Measurements from ENCODE around the gene GRIK2. TPM values are rescaled to one million over a fixed set of nuclear protein-coding genes. Genes with fewer than 3 reads are reported as not detected.

GRIK2 gene
- total RNA-seq, 3 donors from 2014 or later (not counting 1 experiment from before 2014, with no cell fraction given): not detected

GRCh38 chr6:101937108-101937507, 543.6 kb downstream of the GRIK2 start:
- intact Hi-C loops (cut with micrococcal nuclease): no loop called here
- Histone ChIP-seq H3K9me3 (ENCODE audit: control insufficient read depth, insufficient read depth, low read length) (no peaks in the 10 kb centered on the region), H3K27ac (ENCODE audit: low read length) (no peak overlapping the region), H3K36me3 (ENCODE audit: control insufficient read depth, insufficient read depth, low read length) (no peaks in the 10 kb centered on the region), H3K4me1 (ENCODE audit: control insufficient read depth, insufficient read depth, low read length) (no peaks in the 10 kb centered on the region), H3K27me3 (ENCODE audit: control insufficient read depth, insufficient read depth, low read length) (no peaks in the 10 kb centered on the region), H3K4me3 (ENCODE audit: low read length) (no peak overlapping the region)
- TF ChIP-seq, protein P1, sequence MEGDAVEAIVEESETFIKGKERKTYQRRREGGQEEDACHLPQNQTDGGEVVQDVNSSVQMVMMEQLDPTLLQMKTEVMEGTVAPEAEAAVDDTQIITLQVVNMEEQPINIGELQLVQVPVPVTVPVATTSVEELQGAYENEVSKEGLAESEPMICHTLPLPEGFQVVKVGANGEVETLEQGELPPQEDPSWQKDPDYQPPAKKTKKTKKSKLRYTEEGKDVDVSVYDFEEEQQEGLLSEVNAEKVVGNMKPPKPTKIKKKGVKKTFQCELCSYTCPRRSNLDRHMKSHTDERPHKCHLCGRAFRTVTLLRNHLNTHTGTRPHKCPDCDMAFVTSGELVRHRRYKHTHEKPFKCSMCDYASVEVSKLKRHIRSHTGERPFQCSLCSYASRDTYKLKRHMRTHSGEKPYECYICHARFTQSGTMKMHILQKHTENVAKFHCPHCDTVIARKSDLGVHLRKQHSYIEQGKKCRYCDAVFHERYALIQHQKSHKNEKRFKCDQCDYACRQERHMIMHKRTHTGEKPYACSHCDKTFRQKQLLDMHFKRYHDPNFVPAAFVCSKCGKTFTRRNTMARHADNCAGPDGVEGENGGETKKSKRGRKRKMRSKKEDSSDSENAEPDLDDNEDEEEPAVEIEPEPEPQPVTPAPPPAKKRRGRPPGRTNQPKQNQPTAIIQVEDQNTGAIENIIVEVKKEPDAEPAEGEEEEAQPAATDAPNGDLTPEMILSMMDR (IDR thresholded peaks at IDR 0.05): no peak
- 100% methylated on average over 1 of the region's 1 CpG for WGBS (ENCODE audit: insufficient coverage)
- no peaks in the 10 kb centered on the region for H3K4me1 Mint-ChIP-seq
- H3K9me3 Mint-ChIP-seq: peaks cover 11 to 20% of the 10 kb centered on the region in 2 donors
- H3K4me3 Mint-ChIP-seq: no peak overlapping the region
- H3K27me3 Mint-ChIP-seq (ENCODE audit: low read depth in 2 of 2): no peaks in the 10 kb centered on the region
- ATAC-seq: no peak
- peaks cover 19% of the 10 kb centered on the region for H3K36me3 Mint-ChIP-seq
- DNase-seq: no peak
- H3K27ac Mint-ChIP-seq: no peak overlapping the region

DNA sequence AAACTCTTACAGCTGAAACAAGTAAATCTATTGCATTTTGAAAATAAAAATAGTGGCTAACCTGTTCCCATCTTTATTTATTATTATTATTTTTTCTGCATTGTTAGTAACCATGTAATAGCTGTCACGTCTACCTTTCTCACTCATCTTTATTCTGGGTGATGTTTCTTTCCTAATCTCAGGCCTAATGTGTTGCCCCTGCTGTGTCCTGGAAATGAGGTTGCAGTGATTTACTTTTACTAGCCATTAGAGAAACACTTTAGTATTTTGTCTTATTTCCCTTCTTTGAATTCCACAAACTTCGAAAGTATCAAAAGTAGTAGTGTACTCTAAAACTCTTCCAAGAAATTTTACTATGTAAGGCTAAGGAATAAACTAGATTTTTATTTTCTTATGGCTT, 546.9 kb downstream of the GRIK2 start:
- Histone ChIP-seq H3K9me3 (ENCODE audit: control insufficient read depth, insufficient read depth, low read length) (peaks cover 6% of the 10 kb centered on the region), H3K27ac (ENCODE audit: low read length) (no peak overlapping the region), H3K36me3 (ENCODE audit: control insufficient read depth, insufficient read depth, low read length) (no peaks in the 10 kb centered on the region), H3K27me3 (ENCODE audit: control insufficient read depth, insufficient read depth, low read length) (no peaks in the 10 kb centered on the region), H3K4me3 (ENCODE audit: low read length) (no peak overlapping the region), H3K4me1 (ENCODE audit: control insufficient read depth, insufficient read depth, low read length) (no peaks in the 10 kb centered on the region)
- Mint-ChIP-seq H3K4me1 (no peaks in the 10 kb centered on the region), H3K36me3 (no peaks in the 10 kb centered on the region), H3K27ac (no peak overlapping the region), H3K9me3 (peaks cover 11 to 21% of the 10 kb centered on the region in 2 donors), H3K4me3 (no peak overlapping the region), H3K27me3 (ENCODE audit: low read depth in 2 of 2) (no peaks in the 10 kb centered on the region)
- DNase-seq (no peak), ATAC-seq (no peak)
- WGBS (ENCODE audit: insufficient coverage): 80% methylated on average over 1 of the region's 2 CpGs
- intact Hi-C loops (cut with micrococcal nuclease): no loop called here
- TF ChIP-seq, protein P1 (IDR thresholded peaks at IDR 0.05): no peak

- no peaks in the 10 kb centered on the region for H3K36me3 ChIP-seq (ENCODE audit: control insufficient read depth, insufficient read depth, low read length)
- Mint-ChIP-seq H3K9me3 (peaks cover 9 to 18% of the 10 kb centered on the region in 2 donors), H3K4me1 (no peaks in the 10 kb centered on the region), H3K36me3 (peaks cover 9% of the 10 kb centered on the region), H3K4me3 (no peak overlapping the region), H3K27me3 (ENCODE audit: low read depth in 2 of 2) (no peaks in the 10 kb centered on the region), H3K27ac (no peak overlapping the region)
- intact Hi-C loops (cut with micrococcal nuclease): no loop called here
- DNase-seq (no peak), ATAC-seq (no peak)
- peaks cover 16% of the 10 kb centered on the region for H3K9me3 ChIP-seq (ENCODE audit: control insufficient read depth, insufficient read depth, low read length)
- H3K27ac ChIP-seq (ENCODE audit: low read length): no peak overlapping the region
- H3K27me3 ChIP-seq (ENCODE audit: control insufficient read depth, insufficient read depth, low read length): no peaks in the 10 kb centered on the region
- H3K4me1 ChIP-seq (ENCODE audit: control insufficient read depth, insufficient read depth, low read length): no peaks in the 10 kb centered on the region
- TF ChIP-seq, protein P1 (IDR thresholded peaks at IDR 0.05): no peak
- H3K4me3 ChIP-seq (ENCODE audit: low read length): no peak overlapping the region
- WGBS (ENCODE audit: insufficient coverage): no CpG with 5 or more reads among the region's 2 CpGs
Measured at GRCh38 chr6:101956961-101957360, 563.5 kb downstream of the GRIK2 start.

GRCh38 chr6:101961357-101961756, 567.8 kb downstream of the GRIK2 start:
- Mint-ChIP-seq H3K36me3 (peaks cover 9% of the 10 kb centered on the region), H3K4me1 (no peaks in the 10 kb centered on the region), H3K27me3 (ENCODE audit: low read depth in 2 of 2) (no peaks in the 10 kb centered on the region), H3K4me3 (no peak overlapping the region), H3K9me3 (peaks cover 13 to 18% of the 10 kb centered on the region in 2 donors), H3K27ac (no peak overlapping the region)
- ATAC-seq: no peak
- no peak for DNase-seq
- no peaks in the 10 kb centered on the region for H3K4me1 ChIP-seq (ENCODE audit: control insufficient read depth, insufficient read depth, low read length)
- no peaks in the 10 kb centered on the region for H3K27me3 ChIP-seq (ENCODE audit: control insufficient read depth, insufficient read depth, low read length)
- no peak overlapping the region for H3K4me3 ChIP-seq (ENCODE audit: low read length)
- intact Hi-C loops (cut with micrococcal nuclease): no loop called here
- TF ChIP-seq, protein P1 (IDR thresholded peaks at IDR 0.05): no peak
- WGBS (ENCODE audit: insufficient coverage): 83% methylated on average over 7 of the region's 8 CpGs
- no peak overlapping the region for H3K27ac ChIP-seq (ENCODE audit: low read length)
- H3K36me3 ChIP-seq (ENCODE audit: control insufficient read depth, insufficient read depth, low read length): no peaks in the 10 kb centered on the region
- peaks cover 20% of the 10 kb centered on the region for H3K9me3 ChIP-seq (ENCODE audit: control insufficient read depth, insufficient read depth, low read length)

Measured in natural killer cell (primary cell).